Measurements from ENCODE around the gene DBH.
A peak's percentile ranks its signal among the peaks of the same experiment; 100 is the strongest.

DBH gene

GRCh38 chr9:133635533-133636531, at the start of gene DBH:
DBH (plus strand) TSS chr9:133636363; CDS start chr9:133636372, 9 bp downstream.
- no peak for DNase-seq

- no peak for DNase-seq
Observed at GRCh38 chr9:133587051-133587450, 49.1 kb upstream of the DBH start.

- DNase-seq, result no peak
Observed at GRCh38 chr9:133587466-133587865, 48.7 kb upstream of the DBH start.

- no peak for DNase-seq
Observed at GRCh38 chr9:133589454-133590227, 46.5 kb upstream of the DBH start.

GRCh38 chr9:133590231-133590855, 45.8 kb upstream of the DBH start:
- DNase-seq, result no peak

GRCh38 chr9:133591116-133591910, 44.9 kb upstream of the DBH start:
- peak; percentile 26 for DNase-seq

- no peak for DNase-seq
Observed at GRCh38 chr9:133591985-133592384, 44.2 kb upstream of the DBH start.

- DNase-seq, result no peak
Observed at GRCh38 chr9:133592731-133593409, 43.3 kb upstream of the DBH start.

GRCh38 chr9:133593587-133594253, 42.4 kb upstream of the DBH start:
- DNase-seq, result no peak

GRCh38 chr9:133594310-133594709, 41.9 kb upstream of the DBH start:
- no peak for DNase-seq

- no peak for DNase-seq
Observed at GRCh38 chr9:133595910-133596309, 40.3 kb upstream of the DBH start.

GRCh38 chr9:133597316-133597957, 38.7 kb upstream of the DBH start:
- no peak for DNase-seq

- DNase-seq, result no peak
Observed at GRCh38 chr9:133598978-133599377, 37.2 kb upstream of the DBH start.

- no peak for DNase-seq
Observed at GRCh38 chr9:133599470-133600173, 36.5 kb upstream of the DBH start.

GRCh38 chr9:133600739-133601138, 35.4 kb upstream of the DBH start:
- DNase-seq, result no peak

GRCh38 chr9:133601746-133602145, 34.4 kb upstream of the DBH start:
- no peak for DNase-seq

GRCh38 chr9:133602277-133602676, 33.9 kb upstream of the DBH start:
- peak; percentile 64 for DNase-seq

GRCh38 chr9:133603135-133603927, 32.8 kb upstream of the DBH start:
- peak; percentile 91 for DNase-seq

GRCh38 chr9:133604214-133604613, 31.9 kb upstream of the DBH start:
- no peak for DNase-seq

Data from NCI-H510A treated with DMSO at 0.1 percent for 48 hours (cell line).